ENCODE results near the gene SLC25A14. TPM values are rescaled to one million over a fixed set of nuclear protein-coding genes. Genes with fewer than 3 reads are reported as not detected.

The SLC25A14 gene
- total RNA-seq, 1 experiment from 2014 or later = 20.8 TPM

DNA sequence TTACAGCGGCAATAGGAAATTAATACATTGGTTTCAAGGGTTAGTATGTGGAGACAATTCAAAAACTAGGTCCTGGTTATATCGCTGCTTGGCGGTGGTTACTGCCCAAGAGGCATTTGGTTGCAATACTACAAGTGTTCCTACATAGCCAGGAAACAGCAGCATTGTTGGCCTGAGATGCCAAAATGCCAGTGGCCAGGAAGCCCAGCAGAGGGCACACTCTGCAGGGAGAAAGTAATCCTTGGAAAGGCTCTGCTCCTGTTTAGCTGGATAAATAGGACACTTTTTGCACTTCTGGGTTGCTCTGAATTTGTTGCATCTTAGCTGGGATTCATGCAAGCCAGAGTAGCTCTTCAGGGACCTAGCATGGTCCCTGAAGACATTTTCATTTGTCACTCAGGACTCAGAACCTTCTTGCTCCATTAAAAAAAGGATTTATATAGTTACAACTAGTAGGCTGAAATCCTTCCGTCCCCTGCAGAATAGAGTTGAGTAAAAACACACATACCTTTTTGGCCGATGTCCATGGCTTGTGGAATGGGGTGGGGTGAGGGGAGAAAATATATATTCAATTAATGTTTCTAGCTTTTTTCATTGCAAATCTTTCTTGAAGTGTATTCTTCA lies 53.8 kb downstream of the SLC25A14 start:
- Histone ChIP-seq H3K36me3 (ENCODE audit: insufficient read depth, low read length) (no peaks in the 10 kb centered on the region), H3K27ac (ENCODE audit: low read length) (no peak overlapping the region)
- peak; percentile 46 for DNase-seq

DNA sequence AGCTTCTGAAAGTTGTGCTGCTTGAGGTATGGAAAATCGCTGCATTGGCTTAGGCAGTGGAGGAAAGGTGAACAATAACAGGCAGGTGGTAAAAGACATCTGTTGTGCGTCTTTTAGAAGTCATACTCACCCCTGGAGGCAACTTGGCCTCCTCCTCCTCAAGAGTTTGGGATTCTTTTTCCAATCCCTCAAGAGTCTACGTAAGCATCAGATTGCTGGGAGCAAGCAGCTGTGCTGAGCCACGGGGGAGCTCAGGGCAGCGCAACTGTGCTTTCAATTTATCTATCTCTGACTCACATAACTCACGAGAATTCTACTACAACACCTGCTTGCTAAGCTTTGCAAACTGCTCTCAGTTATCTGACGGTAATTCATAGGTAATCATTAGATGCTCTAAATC lies 55.6 kb downstream of the SLC25A14 start:
- Histone ChIP-seq H3K9me2 (replicated peaks; ENCODE audit: insufficient read depth, low read length) (no peaks in the 10 kb centered on the region), H4K20me1 (ENCODE audit: insufficient read depth, low read depth, low read length) (no peaks in the 10 kb centered on the region), H3K4me3 (ENCODE audit: low read length) (no peak overlapping the region), H3K27ac (ENCODE audit: low read length) (no peak overlapping the region), H3K79me2 (ENCODE audit: low read length) (no peaks in the 10 kb centered on the region), H3K9me3 (ENCODE audit: low read length) (no peaks in the 10 kb centered on the region), H2AFZ (ENCODE audit: low read length) (no peak overlapping the region), H3K4me1 (ENCODE audit: low read length) (no peaks in the 10 kb centered on the region), H3K9ac (ENCODE audit: low read length) (no peak overlapping the region), H3K4me2 (ENCODE audit: low read depth, low read length, poor library complexity, severe bottlenecking) (no peak overlapping the region), H3K36me3 (ENCODE audit: insufficient read depth, low read length) (no peaks in the 10 kb centered on the region), H3K27me3 (ENCODE audit: low read length) (no peaks in the 10 kb centered on the region)
- no peak for DNase-seq

More for the DNA sequence above, 53.8 kb downstream of the SLC25A14 start:
- no peak overlapping the region for H2AFZ ChIP-seq (ENCODE audit: low read length)
- H3K4me2 ChIP-seq (ENCODE audit: low read depth, low read length, poor library complexity, severe bottlenecking) = no peak overlapping the region
- no peaks in the 10 kb centered on the region for H3K9me3 ChIP-seq (ENCODE audit: low read length)
- H4K20me1 ChIP-seq (ENCODE audit: insufficient read depth, low read depth, low read length) = no peaks in the 10 kb centered on the region
- H3K27me3 ChIP-seq (ENCODE audit: low read length) = no peaks in the 10 kb centered on the region
- H3K4me3 ChIP-seq (ENCODE audit: low read length) = no peak overlapping the region
- no peak overlapping the region for H3K9ac ChIP-seq (ENCODE audit: low read length)
- H3K79me2 ChIP-seq (ENCODE audit: low read length) = no peaks in the 10 kb centered on the region
- no peaks in the 10 kb centered on the region for H3K9me2 ChIP-seq (replicated peaks; ENCODE audit: insufficient read depth, low read length)
- H3K4me1 ChIP-seq (ENCODE audit: low read length) = no peaks in the 10 kb centered on the region

DNA sequence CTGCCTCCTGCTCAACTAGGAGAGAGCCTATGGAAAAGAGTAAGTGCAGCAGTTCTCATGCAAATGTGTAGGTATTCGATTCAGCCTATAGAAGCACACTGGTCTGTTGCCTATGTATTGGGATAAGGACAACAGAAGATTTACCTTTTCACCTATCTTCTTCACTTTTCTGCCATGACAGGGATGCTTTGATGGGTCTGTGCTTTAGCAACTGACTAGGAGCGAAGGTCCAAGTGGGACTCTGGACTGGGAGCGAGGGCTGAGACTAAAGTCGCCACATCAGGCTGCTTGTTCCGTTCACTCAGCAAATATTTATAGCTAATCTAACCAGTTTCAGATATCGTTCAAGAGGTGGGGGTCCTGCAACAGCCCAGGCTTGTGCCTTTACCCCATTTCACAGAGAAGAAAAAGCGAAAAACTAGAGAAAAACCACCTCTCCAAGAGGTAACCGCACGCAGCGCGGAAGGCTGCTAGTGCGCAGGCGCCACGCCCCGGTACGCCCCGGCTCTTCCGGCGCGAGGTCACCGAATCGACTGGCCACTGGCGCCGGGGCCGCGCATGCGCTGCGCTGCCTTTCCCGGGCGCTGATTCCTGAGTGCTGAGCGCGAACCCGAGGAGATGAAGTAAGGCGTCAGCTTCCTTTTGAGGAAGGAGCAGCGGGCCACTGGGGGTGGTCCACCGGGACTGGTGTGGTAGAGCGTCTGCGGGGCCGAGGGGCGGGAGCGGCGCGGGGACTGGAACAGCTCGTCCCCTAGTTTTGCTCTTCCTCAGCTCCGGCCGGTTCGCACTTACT lies 61.9 kb downstream of the SLC25A14 start, which contains the start of gene RBMX2:
Gene RBMX2 (plus strand): TSS at position 573 of the 793 bp plus-strand sequence. CDS start 46 bp downstream, at position 619.
- Histone ChIP-seq H3K4me2 (ENCODE audit: low read depth, low read length, poor library complexity, severe bottlenecking) (peak within 1 kb of the TSS; percentile 63), H3K4me1 (ENCODE audit: low read length) (peaks cover 8% of the 10 kb centered on the region; the same call in 1 of the 2 replicates), H3K4me3 (ENCODE audit: low read length) (peak within 1 kb of the TSS; percentile 68), H4K20me1 (ENCODE audit: insufficient read depth, low read depth, low read length) (no peaks in the 10 kb centered on the region), H3K79me2 (ENCODE audit: low read length) (peaks cover 12% of the 10 kb centered on the region), H3K36me3 (ENCODE audit: insufficient read depth, low read length) (no peaks in the 10 kb centered on the region), H3K27ac (ENCODE audit: low read length) (peak within 1 kb of the TSS; percentile 43; the same call in 1 of the 2 replicates), H2AFZ (ENCODE audit: low read length) (peak within 1 kb of the TSS; percentile 72), H3K9ac (ENCODE audit: low read length) (peak within 1 kb of the TSS; percentile 75), H3K27me3 (ENCODE audit: low read length) (no peaks in the 10 kb centered on the region), H3K9me3 (ENCODE audit: low read length) (no peaks in the 10 kb centered on the region), H3K9me2 (replicated peaks; ENCODE audit: insufficient read depth, low read length) (no peaks in the 10 kb centered on the region)
- DNase-seq = peak; percentile 87

DNA sequence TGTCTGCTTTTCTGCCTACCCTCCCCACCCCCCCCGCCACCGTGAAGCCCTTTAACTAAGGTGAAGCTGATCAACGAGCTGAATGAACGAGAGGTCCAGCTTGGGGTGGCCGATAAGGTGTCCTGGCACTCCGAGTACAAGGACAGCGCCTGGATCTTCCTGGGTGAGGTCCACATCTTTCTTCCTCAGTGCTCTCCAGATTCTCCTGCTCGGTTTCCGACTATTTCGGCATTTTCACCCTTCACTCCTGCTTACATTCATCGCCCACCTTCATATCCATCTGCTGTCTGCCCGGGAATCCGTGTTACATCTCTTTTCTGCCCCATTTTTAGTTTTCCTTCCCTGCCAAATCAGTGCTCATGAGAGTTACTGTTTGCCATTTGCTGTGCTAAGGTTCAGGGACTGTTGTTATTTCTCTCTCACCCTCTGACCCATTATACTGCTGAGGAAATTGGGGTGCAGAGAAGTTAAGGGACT lies 62.5 kb downstream of the SLC25A14 start:
- DNase-seq = no peak

DNA sequence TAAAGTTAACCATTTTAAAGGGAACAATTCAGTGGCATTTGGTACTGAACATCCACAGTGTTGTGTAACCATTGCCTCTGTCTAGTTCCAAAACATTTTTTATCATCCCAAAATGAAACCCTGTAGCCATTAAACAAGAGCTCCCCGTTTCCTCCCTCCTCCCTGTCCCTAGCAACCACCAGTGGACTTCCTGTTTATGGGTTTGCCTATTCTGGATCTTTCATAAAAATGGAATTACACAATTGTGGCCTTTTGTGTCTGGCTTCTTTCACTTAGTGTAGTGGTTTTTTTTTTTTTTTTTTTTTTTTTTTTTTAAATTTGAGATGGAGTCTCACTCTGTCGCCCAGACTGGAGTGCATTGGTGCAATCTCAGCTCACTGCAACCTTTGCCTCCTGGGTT lies 73.7 kb downstream of the SLC25A14 start:
- Histone ChIP-seq H3K27me3 (ENCODE audit: low read length) (no peaks in the 10 kb centered on the region), H3K9ac (ENCODE audit: low read length) (no peak overlapping the region), H3K79me2 (ENCODE audit: low read length) (no peaks in the 10 kb centered on the region), H4K20me1 (ENCODE audit: insufficient read depth, low read depth, low read length) (no peaks in the 10 kb centered on the region), H2AFZ (ENCODE audit: low read length) (no peak overlapping the region), H3K36me3 (ENCODE audit: insufficient read depth, low read length) (peaks cover 9% of the 10 kb centered on the region; the same call in 1 of the 2 replicates), H3K9me3 (ENCODE audit: low read length) (no peaks in the 10 kb centered on the region), H3K9me2 (replicated peaks; ENCODE audit: insufficient read depth, low read length) (no peaks in the 10 kb centered on the region), H3K4me3 (ENCODE audit: low read length) (no peak overlapping the region), H3K27ac (ENCODE audit: low read length) (no peak overlapping the region), H3K4me2 (ENCODE audit: low read depth, low read length, poor library complexity, severe bottlenecking) (no peak overlapping the region), H3K4me1 (ENCODE audit: low read length) (no peaks in the 10 kb centered on the region)
- no peak for DNase-seq

More for the DNA sequence above, 62.5 kb downstream of the SLC25A14 start:
- Histone ChIP-seq H3K4me2 (ENCODE audit: low read depth, low read length, poor library complexity, severe bottlenecking) (peak overlapping the region; percentile 63), H3K4me1 (ENCODE audit: low read length) (peaks cover 8% of the 10 kb centered on the region; the same call in 1 of the 2 replicates), H3K9me2 (replicated peaks; ENCODE audit: insufficient read depth, low read length) (no peaks in the 10 kb centered on the region), H4K20me1 (ENCODE audit: insufficient read depth, low read depth, low read length) (no peaks in the 10 kb centered on the region), H3K27ac (ENCODE audit: low read length) (no peak overlapping the region), H3K4me3 (ENCODE audit: low read length) (peak overlapping the region; percentile 68), H3K9me3 (ENCODE audit: low read length) (no peaks in the 10 kb centered on the region), H2AFZ (ENCODE audit: low read length) (no peak overlapping the region), H3K36me3 (ENCODE audit: insufficient read depth, low read length) (no peaks in the 10 kb centered on the region), H3K9ac (ENCODE audit: low read length) (peak overlapping the region; percentile 75), H3K27me3 (ENCODE audit: low read length) (no peaks in the 10 kb centered on the region), H3K79me2 (ENCODE audit: low read length) (peaks cover 12% of the 10 kb centered on the region)

DNA sequence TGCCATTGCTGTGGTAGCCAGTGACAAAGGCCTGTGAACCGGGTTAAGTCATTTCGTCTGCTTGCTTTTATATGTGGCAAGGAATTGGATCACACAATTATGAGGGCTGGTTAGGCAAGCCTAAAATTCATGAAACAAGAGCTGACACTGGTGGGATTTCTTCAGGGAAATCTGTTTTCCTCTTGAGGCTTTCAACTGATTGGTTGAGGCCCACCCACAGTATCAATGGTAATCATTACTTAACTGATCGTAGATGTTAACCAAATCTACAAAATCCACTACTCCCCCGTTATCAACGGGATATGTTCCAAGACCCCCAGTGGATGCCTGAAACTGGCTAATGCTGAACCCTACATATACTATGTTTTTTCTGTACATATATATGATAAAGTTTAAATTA lies 75.1 kb downstream of the SLC25A14 start:
- Histone ChIP-seq H4K20me1 (ENCODE audit: insufficient read depth, low read depth, low read length) (no peaks in the 10 kb centered on the region), H3K9ac (ENCODE audit: low read length) (no peak overlapping the region), H3K79me2 (ENCODE audit: low read length) (no peaks in the 10 kb centered on the region), H3K9me2 (replicated peaks; ENCODE audit: insufficient read depth, low read length) (no peaks in the 10 kb centered on the region), H3K9me3 (ENCODE audit: low read length) (no peaks in the 10 kb centered on the region), H3K27ac (ENCODE audit: low read length) (no peak overlapping the region), H3K4me3 (ENCODE audit: low read length) (no peak overlapping the region), H3K36me3 (ENCODE audit: insufficient read depth, low read length) (peaks cover 2% of the 10 kb centered on the region; the same call in 1 of the 2 replicates), H3K4me1 (ENCODE audit: low read length) (no peaks in the 10 kb centered on the region), H2AFZ (ENCODE audit: low read length) (no peak overlapping the region), H3K27me3 (ENCODE audit: low read length) (no peaks in the 10 kb centered on the region), H3K4me2 (ENCODE audit: low read depth, low read length, poor library complexity, severe bottlenecking) (no peak overlapping the region)
- peak; percentile 37 for DNase-seq

DNA sequence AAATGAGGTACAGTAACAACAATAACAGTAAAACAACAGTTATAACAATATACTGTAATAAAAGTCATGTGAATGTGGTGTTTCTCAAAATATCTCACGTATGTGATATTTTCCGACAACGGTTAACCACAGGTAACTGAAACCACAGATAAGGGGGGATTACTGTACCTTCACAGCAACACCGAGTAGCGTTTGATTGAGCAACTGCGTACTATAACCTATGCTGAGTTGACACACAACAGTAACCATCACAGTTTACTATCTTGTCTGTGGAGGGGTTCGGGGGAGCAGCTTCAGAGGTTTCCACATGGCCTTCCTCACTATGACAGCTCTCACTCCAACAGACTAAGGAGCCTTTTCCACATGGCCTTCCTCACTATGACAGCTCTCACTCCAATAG lies 75.5 kb downstream of the SLC25A14 start:
- no peaks in the 10 kb centered on the region for H3K9me3 ChIP-seq (ENCODE audit: low read length)
- H2AFZ ChIP-seq (ENCODE audit: low read length) = no peak overlapping the region
- no peaks in the 10 kb centered on the region for H3K27me3 ChIP-seq (ENCODE audit: low read length)
- no peak overlapping the region for H3K4me3 ChIP-seq (ENCODE audit: low read length)
- H3K9ac ChIP-seq (ENCODE audit: low read length) = no peak overlapping the region
- H3K4me2 ChIP-seq (ENCODE audit: low read depth, low read length, poor library complexity, severe bottlenecking) = no peak overlapping the region
- H3K79me2 ChIP-seq (ENCODE audit: low read length) = no peaks in the 10 kb centered on the region
- H3K4me1 ChIP-seq (ENCODE audit: low read length) = no peaks in the 10 kb centered on the region
- no peak overlapping the region for H3K27ac ChIP-seq (ENCODE audit: low read length)
- H4K20me1 ChIP-seq (ENCODE audit: insufficient read depth, low read depth, low read length) = no peaks in the 10 kb centered on the region
- no peaks in the 10 kb centered on the region; the same call in 1 of the 2 replicates for H3K36me3 ChIP-seq (ENCODE audit: insufficient read depth, low read length)
- DNase-seq = no peak
- no peaks in the 10 kb centered on the region for H3K9me2 ChIP-seq (replicated peaks; ENCODE audit: insufficient read depth, low read length)

DNA sequence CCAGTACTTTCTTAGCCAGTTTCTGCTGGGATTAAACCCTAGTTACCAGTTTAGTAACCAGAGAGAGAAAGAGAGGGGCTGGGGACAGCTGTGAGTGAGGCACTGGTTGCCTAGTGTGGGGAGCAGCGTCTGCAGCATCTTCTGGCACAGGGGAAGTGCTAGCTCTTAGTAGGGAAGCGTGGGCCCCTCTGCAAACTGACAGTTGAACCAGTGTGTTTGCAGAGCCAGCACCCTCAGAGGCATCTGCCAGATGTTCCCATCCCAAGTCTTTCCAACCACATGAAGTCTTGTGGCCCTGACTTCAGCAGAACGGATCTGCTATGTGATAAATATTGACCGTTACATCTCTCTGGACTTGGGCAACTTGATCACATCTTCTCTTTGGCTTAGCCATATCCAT lies 77.1 kb downstream of the SLC25A14 start:
- no peak for DNase-seq
- Histone ChIP-seq H3K36me3 (ENCODE audit: insufficient read depth, low read length) (no peaks in the 10 kb centered on the region), H3K79me2 (ENCODE audit: low read length) (no peaks in the 10 kb centered on the region), H3K4me1 (ENCODE audit: low read length) (no peaks in the 10 kb centered on the region), H3K4me2 (ENCODE audit: low read depth, low read length, poor library complexity, severe bottlenecking) (no peak overlapping the region), H3K9me3 (ENCODE audit: low read length) (no peaks in the 10 kb centered on the region), H4K20me1 (ENCODE audit: insufficient read depth, low read depth, low read length) (no peaks in the 10 kb centered on the region), H3K9ac (ENCODE audit: low read length) (no peak overlapping the region), H3K9me2 (replicated peaks; ENCODE audit: insufficient read depth, low read length) (no peaks in the 10 kb centered on the region), H3K27me3 (ENCODE audit: low read length) (no peaks in the 10 kb centered on the region), H3K4me3 (ENCODE audit: low read length) (no peak overlapping the region), H3K27ac (ENCODE audit: low read length) (no peak overlapping the region), H2AFZ (ENCODE audit: low read length) (no peak overlapping the region)

Measured in Karpas-422 (cell line).